ENCODE results near the gene SIGLEC9. TPM values are rescaled to one million over a fixed set of nuclear protein-coding genes. Genes with fewer than 3 reads are reported as not detected.
A peak's percentile ranks its signal among the peaks of the same experiment; 100 is the strongest.

Gene SIGLEC9
- total RNA-seq, 2 donors from 2014 or later: not detected

- H3K4me1 ChIP-seq (ENCODE audit: control insufficient read depth, insufficient read depth, low read length): peaks cover 4% of the 10 kb centered on the region
- whole genome bisulfite sequencing, 2 experiments (ENCODE audit: insufficient coverage in 1 of 2, insufficient read length in 1 of 2): 93 to 100% methylated on average over 1 to 11 of the region's 11 CpGs
- no peaks in the 10 kb centered on the region for H3K27me3 ChIP-seq (ENCODE audit: control insufficient read depth, insufficient read depth, low read length, poor library complexity, severe bottlenecking)
- H3K9ac ChIP-seq (ENCODE audit: extremely low read depth, low read length, poor library complexity, severe bottlenecking): no peak overlapping the region
- H3K27ac ChIP-seq (ENCODE audit: low read depth, low read length): no peak overlapping the region
- no peak overlapping the region for H3K4me3 ChIP-seq (ENCODE audit: low read length)
- Mint-ChIP-seq H3K9me3 (no peaks in the 10 kb centered on the region), H3K27me3 (ENCODE audit: insufficient read depth) (peaks cover 7% of the 10 kb centered on the region), H3K27ac (no peak overlapping the region), H3K4me3 (no peak overlapping the region), H3K36me3 (ENCODE audit: low read depth) (no peaks in the 10 kb centered on the region), H3K4me1 (peaks cover 16% of the 10 kb centered on the region)
- H3K36me3 ChIP-seq (ENCODE audit: control insufficient read depth, insufficient read depth, low read length): no peaks in the 10 kb centered on the region
- TF ChIP-seq CTCF (conservative IDR thresholded peaks at IDR 0.05): no peak
- H3K9me3 ChIP-seq (ENCODE audit: control insufficient read depth, low read length): no peaks in the 10 kb centered on the region
- DNase-seq: no peak
These were observed 19.9 kb downstream of the SIGLEC9 start for GRCh38 chr19:51144482-51145045.

DNA sequence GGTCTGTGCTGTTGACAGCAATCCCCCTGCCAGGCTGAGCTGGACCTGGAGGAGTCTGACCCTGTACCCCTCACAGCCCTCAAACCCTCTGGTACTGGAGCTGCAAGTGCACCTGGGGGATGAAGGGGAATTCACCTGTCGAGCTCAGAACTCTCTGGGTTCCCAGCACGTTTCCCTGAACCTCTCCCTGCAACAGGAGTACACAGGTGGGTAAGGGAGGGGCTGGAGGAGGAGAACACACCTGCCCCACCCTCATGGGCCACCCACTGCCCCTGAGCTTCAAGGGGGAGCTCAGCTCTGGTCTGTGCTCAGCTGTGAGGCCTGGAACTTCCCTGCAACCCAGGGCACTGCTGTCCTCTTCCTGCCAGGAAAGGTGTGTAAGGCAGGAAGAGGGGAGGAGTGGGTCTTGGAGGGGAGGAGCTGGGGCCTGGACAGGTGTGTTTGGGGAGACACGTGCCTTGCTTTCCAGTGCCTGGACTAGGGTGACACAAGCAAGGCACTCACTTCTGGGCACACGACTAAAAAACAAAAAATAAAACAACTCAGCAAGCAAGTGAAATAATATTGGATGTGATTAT lies 21.3 kb downstream of the SIGLEC9 start:
- Histone ChIP-seq H3K4me1 (ENCODE audit: control insufficient read depth, insufficient read depth, low read length) (peaks cover 4% of the 10 kb centered on the region), H3K27me3 (ENCODE audit: control insufficient read depth, insufficient read depth, low read length, poor library complexity, severe bottlenecking) (no peaks in the 10 kb centered on the region), H3K27ac (ENCODE audit: low read depth, low read length) (no peak overlapping the region), H3K9ac (ENCODE audit: extremely low read depth, low read length, poor library complexity, severe bottlenecking) (no peak overlapping the region), H3K4me3 (ENCODE audit: low read length) (no peak overlapping the region), H3K9me3 (ENCODE audit: control insufficient read depth, low read length) (no peaks in the 10 kb centered on the region), H3K36me3 (ENCODE audit: control insufficient read depth, insufficient read depth, low read length) (no peaks in the 10 kb centered on the region)
- peaks cover 12% of the 10 kb centered on the region for H3K27me3 Mint-ChIP-seq (ENCODE audit: insufficient read depth)
- H3K4me3 Mint-ChIP-seq: no peak overlapping the region
- DNase-seq: peak; percentile 36
- no peaks in the 10 kb centered on the region for H3K9me3 Mint-ChIP-seq
- 87% methylated on average over 3 of the region's 4 CpGs; no CpG with 5 or more reads in 1 of the 2 experiments for WGBS, 2 experiments (ENCODE audit: insufficient coverage in 1 of 2, insufficient read length in 1 of 2)
- H3K4me1 Mint-ChIP-seq: peaks cover 9% of the 10 kb centered on the region
- TF ChIP-seq CTCF (conservative IDR thresholded peaks at IDR 0.05): no peak
- no peaks in the 10 kb centered on the region for H3K36me3 Mint-ChIP-seq (ENCODE audit: low read depth)
- no peak overlapping the region for H3K27ac Mint-ChIP-seq

GRCh38 chr19:51146751-51147150 lies 22.0 kb downstream of the SIGLEC9 start:
- Mint-ChIP-seq H3K4me3 (no peak overlapping the region), H3K36me3 (ENCODE audit: low read depth) (no peaks in the 10 kb centered on the region), H3K9me3 (no peaks in the 10 kb centered on the region), H3K4me1 (peaks cover 9% of the 10 kb centered on the region), H3K27ac (no peak overlapping the region), H3K27me3 (ENCODE audit: insufficient read depth) (peaks cover 9% of the 10 kb centered on the region)
- Histone ChIP-seq H3K9me3 (ENCODE audit: control insufficient read depth, low read length) (no peaks in the 10 kb centered on the region), H3K36me3 (ENCODE audit: control insufficient read depth, insufficient read depth, low read length) (no peaks in the 10 kb centered on the region), H3K9ac (ENCODE audit: extremely low read depth, low read length, poor library complexity, severe bottlenecking) (no peak overlapping the region), H3K27ac (ENCODE audit: low read depth, low read length) (no peak overlapping the region), H3K4me1 (ENCODE audit: control insufficient read depth, insufficient read depth, low read length) (peaks cover 4% of the 10 kb centered on the region), H3K27me3 (ENCODE audit: control insufficient read depth, insufficient read depth, low read length, poor library complexity, severe bottlenecking) (no peaks in the 10 kb centered on the region), H3K4me3 (ENCODE audit: low read length) (no peak overlapping the region)
- DNase-seq: peak; percentile 17
- TF ChIP-seq CTCF (conservative IDR thresholded peaks at IDR 0.05): no peak
- WGBS, 2 experiments (ENCODE audit: insufficient coverage in 1 of 2, insufficient read length in 1 of 2): 96 to 100% methylated on average over 3 to 7 of the region's 7 CpGs

All from endodermal cell (in vitro differentiated cells).